HCT116 (cell line): ENCODE results near the gene FABP2. TPM values are rescaled to one million over a fixed set of nuclear protein-coding genes. Genes with fewer than 3 reads are reported as not detected.

Experiments
- ATAC-seq: fragments of 200-7000 bp; cut with Tn5 transposase; 2 replicates; pipeline ENCODE4 v1.9.1; 2020; ENCODE audit warnings: mild to moderate bottlenecking, moderate library complexity
- BruUV-seq: library from RNA; stranded (reverse); fragments of 400-500 nt; replicated peaks from 2 replicates; lab custom pipeline; 2021; lab: Mats Ljungman, UMichigan
- CTCF ChIA-PET: fragments of 300-600 bp; sonication (Branson Sonifier 250); formaldehyde crosslinking; loops from one replicate; lab custom pipeline; 2021; ENCODE audit warnings: antibody characterized with exemption; lab: Charles Lee
- POLR2A ChIA-PET: fragments of 300-600, 350-600 bp; sonication (Branson Sonifier 250); formaldehyde crosslinking; loops from one replicate; lab custom pipeline; 2021; ENCODE audit warnings: antibody characterized with exemption; lab: Charles Lee
- RAD21 ChIA-PET, 2 experiments: fragments of 300-600 bp; sonication (Branson Sonifier 250); formaldehyde crosslinking; loops; one replicate each; lab custom pipeline; 2023; ENCODE audit warnings: low total read pairs in 2 of 2; ENCODE audit not compliant: uncharacterized antibody in 2 of 2, unreplicated experiment in 2 of 2, low non-redundant PET in 1 of 2; lab: Charles Lee
- DNase-seq: peaks from one replicate; pipeline ENCODE4 v3.0.0-alpha.2; 2010; ENCODE audit warnings: low read depth, low spot score
- H2AFZ ChIP-seq: fragments of 200-600 bp; shearing (Covaris generic), sonication (generic); 2 replicates; pipeline ENCODE4 v1.6.1; 2017; ENCODE audit warnings: low read depth, mixed run types, mixed read lengths, antibody characterized with exemption, low read length; ENCODE audit not compliant: poor library complexity, severe bottlenecking
- H3K27ac ChIP-seq: 2 replicates; pipeline ENCODE4 v1.5.1; 2012; ENCODE audit warnings: low read depth, low read length
- H3K27me3 ChIP-seq: fragments of 200-600 bp; sonication (generic); 2 replicates; pipeline ENCODE4 v1.6.1; 2016; ENCODE audit warnings: mixed run types, low read length, mixed read lengths; ENCODE audit not compliant: insufficient read depth
- H3K36me3 ChIP-seq, 2 experiments: fragments of 200-500 bp in 1 of 2; fragments of 200-600 bp in 1 of 2; sonication (Bioruptor generic) in 1 of 2; sonication (generic) in 1 of 2; 2 replicates each; pipeline versions ENCODE4 v1.5.1 to v1.6.1; 2014 to 2016; ENCODE audit warnings: low read length in 2 of 2, inconsistent platforms in 1 of 2, mixed read lengths in 1 of 2, mixed run types in 1 of 2; ENCODE audit not compliant: insufficient read depth in 2 of 2, control insufficient read depth in 1 of 2
- H3K4me1 ChIP-seq, 2 experiments: fragments of 200-600 bp in 1 of 2; sonication (generic) in 1 of 2; 2 replicates each; pipeline versions ENCODE4 v1.5.1 to v1.6.1; 2012 to 2017; ENCODE audit warnings: low read length in 2 of 2, inconsistent platforms in 1 of 2, mild to moderate bottlenecking in 1 of 2, mixed read lengths in 1 of 2, mixed run types in 1 of 2, moderate library complexity in 1 of 2; ENCODE audit not compliant: insufficient read depth in 2 of 2, control insufficient read depth in 1 of 2
- H3K4me2 ChIP-seq: fragments of 200-600 bp; sonication (generic); 2 replicates; pipeline ENCODE4 v1.6.1; 2017; ENCODE audit warnings: mixed run types, low read length, mixed read lengths
- H3K4me3 ChIP-seq, 2 experiments: fragments of 200-600 bp in 1 of 2; sonication (generic) in 1 of 2; replicated peaks in 1 of 2; 2 replicates each; pipeline ENCODE4 v1.5.1; 2011 to 2016; ENCODE audit warnings: low read length in 2 of 2, control low read depth in 1 of 2, low read depth in 1 of 2, mild to moderate bottlenecking in 1 of 2, mixed read lengths in 1 of 2, mixed run types in 1 of 2
- H3K79me2 ChIP-seq: fragments of 200-600 bp; sonication (generic); 2 replicates; pipeline ENCODE4 v1.6.1; 2017; ENCODE audit warnings: mild to moderate bottlenecking, mixed run types, low read length, moderate library complexity, mixed read lengths; ENCODE audit not compliant: insufficient read depth
- H3K9ac ChIP-seq: fragments of 200-600 bp; sonication (generic); 2 replicates; pipeline ENCODE4 v1.6.1; 2016; ENCODE audit warnings: low read length, mixed read lengths
- H3K9me2 ChIP-seq: fragments of 200-600 bp; sonication (generic), shearing (Covaris generic); 2 replicates; pipeline ENCODE4 v1.6.1; 2017; ENCODE audit warnings: mixed run types, mild to moderate bottlenecking, moderate library complexity; ENCODE audit not compliant: insufficient read depth
- H3K9me3 ChIP-seq, 2 experiments: fragments of 200-500 bp in 1 of 2; fragments of 200-600 bp in 1 of 2; sonication (Bioruptor generic) in 1 of 2; sonication (generic) in 1 of 2; 2 replicates each; pipeline ENCODE4 v1.6.1; 2014 to 2017; ENCODE audit warnings: low read length in 2 of 2, mixed read lengths in 2 of 2, inconsistent platforms in 1 of 2, low read depth in 1 of 2, mild to moderate bottlenecking in 1 of 2, mixed run types in 1 of 2, moderate library complexity in 1 of 2; ENCODE audit not compliant: control insufficient read depth in 1 of 2, insufficient read depth in 1 of 2
- H4K20me1 ChIP-seq: fragments of 200-600 bp; sonication (generic), shearing (Covaris generic); 2 replicates; pipeline ENCODE4 v1.6.1; 2017; ENCODE audit warnings: mixed run types, mild to moderate bottlenecking, moderate library complexity; ENCODE audit not compliant: insufficient read depth
- CEBPB ChIP-seq: IDR thresholded peaks from 2 replicates; pipeline ENCODE4 v1.6.1; 2012; ENCODE audit warnings: low read depth
- EGR1 ChIP-seq: IDR thresholded peaks from 2 replicates; pipeline ENCODE4 v1.6.1; 2012; ENCODE audit warnings: low read depth
- EZH2 ChIP-seq: fragments of 200-600 bp; sonication (generic); IDR thresholded peaks from 2 replicates; pipeline ENCODE4 v1.6.1; 2017; ENCODE audit warnings: antibody characterized with exemption, mixed run types
- FOSL1 ChIP-seq: IDR thresholded peaks from 2 replicates; pipeline ENCODE4 v1.6.1; 2012; ENCODE audit warnings: low read depth
- MAX ChIP-seq: IDR thresholded peaks from 2 replicates; pipeline ENCODE4 v1.6.1; 2012
- RAD21 ChIP-seq: IDR thresholded peaks from 2 replicates; pipeline ENCODE4 v1.6.1; 2012; ENCODE audit warnings: low read depth, mild to moderate bottlenecking
- ZBTB33 ChIP-seq: IDR thresholded peaks from 2 replicates; pipeline ENCODE4 v1.6.1; 2011; ENCODE audit warnings: mild to moderate bottlenecking, low read length, moderate library complexity; ENCODE audit not compliant: insufficient replicate concordance; ENCODE audit errors: extremely low read depth
- ZFX ChIP-seq: fragments of 450-650 bp; IDR thresholded peaks from 2 replicates; pipeline ENCODE4 v1.6.1; 2017
- intact Hi-C: fragments of 100-400 bp; cut with micrococcal nuclease; formaldehyde crosslinking; loops from 2 replicates; pipeline ENCODE4 v1.10.0; 2022
- total RNA-seq: library from RNA; stranded (reverse); gene quantifications from one replicate; pipeline ENCODE4 v1.2.1, GENCODE V29; 2021; ENCODE audit not compliant: unreplicated experiment
- TF ChIP-seq, protein P1 (sequence below), 3 experiments: fragments of 200-600 bp in 1 of 3; sonication (generic) in 1 of 3; IDR thresholded peaks in 2 of 3; conservative IDR thresholded peaks in 1 of 3; 2 replicates each; pipeline ENCODE4 v1.5.1; 2012 to 2017; ENCODE audit warnings: low read depth in 2 of 3, low read length in 2 of 3, antibody characterized with exemption in 1 of 3, borderline replicate concordance in 1 of 3, control low read depth in 1 of 3, mild to moderate bottlenecking in 1 of 3, mixed read lengths in 1 of 3, mixed run types in 1 of 3, moderate library complexity in 1 of 3; ENCODE audit not compliant: insufficient read depth in 1 of 3

The FABP2 gene
- total RNA-seq, 1 experiment from 2014 or later, result not detected

DNA sequence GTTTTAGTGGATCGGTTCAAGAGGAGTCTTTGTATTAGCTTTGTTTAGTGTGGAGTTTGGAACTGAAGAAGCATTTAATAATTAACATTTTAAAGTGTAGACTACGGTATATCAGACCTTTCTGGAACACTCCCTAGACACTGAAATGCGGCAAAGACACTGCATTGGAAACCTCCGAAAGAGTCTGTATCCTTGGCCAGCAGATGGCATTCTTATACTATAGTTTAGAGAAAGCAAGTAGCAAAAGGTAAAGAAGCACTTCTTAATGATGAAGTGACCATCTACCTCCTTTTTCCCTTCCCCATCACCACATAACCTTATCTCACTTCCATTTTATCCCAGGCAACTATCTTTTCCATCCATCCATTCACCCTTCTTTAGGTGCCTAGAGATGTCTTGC, 7.6 kb downstream of the FABP2 start:
- Histone ChIP-seq H3K9me3 (no peaks in the 10 kb centered on the region), H3K79me2 (no peaks in the 10 kb centered on the region), H2AFZ (no peak overlapping the region), H3K27me3 (no peaks in the 10 kb centered on the region), H3K4me2 (no peak overlapping the region), H3K9me2 (no peaks in the 10 kb centered on the region), H3K9ac (no peak overlapping the region)
- no peak for DNase-seq
- intact Hi-C loops, result loop anchor here (1.0 to 5.0 kb wide), 3 partner anchors 313 to 736 kb away; no protein-coding TSS in a partner anchor
- BruUV-seq, result no TSS peak
- peak; percentile 75 for ATAC-seq
- ChIA-PET POLR2A (no interaction called here), RAD21 (no interaction called here)
- TF ChIP-seq CEBPB (no peak), RAD21 (peak; percentile 70)
- TF ChIP-seq, protein P1, sequence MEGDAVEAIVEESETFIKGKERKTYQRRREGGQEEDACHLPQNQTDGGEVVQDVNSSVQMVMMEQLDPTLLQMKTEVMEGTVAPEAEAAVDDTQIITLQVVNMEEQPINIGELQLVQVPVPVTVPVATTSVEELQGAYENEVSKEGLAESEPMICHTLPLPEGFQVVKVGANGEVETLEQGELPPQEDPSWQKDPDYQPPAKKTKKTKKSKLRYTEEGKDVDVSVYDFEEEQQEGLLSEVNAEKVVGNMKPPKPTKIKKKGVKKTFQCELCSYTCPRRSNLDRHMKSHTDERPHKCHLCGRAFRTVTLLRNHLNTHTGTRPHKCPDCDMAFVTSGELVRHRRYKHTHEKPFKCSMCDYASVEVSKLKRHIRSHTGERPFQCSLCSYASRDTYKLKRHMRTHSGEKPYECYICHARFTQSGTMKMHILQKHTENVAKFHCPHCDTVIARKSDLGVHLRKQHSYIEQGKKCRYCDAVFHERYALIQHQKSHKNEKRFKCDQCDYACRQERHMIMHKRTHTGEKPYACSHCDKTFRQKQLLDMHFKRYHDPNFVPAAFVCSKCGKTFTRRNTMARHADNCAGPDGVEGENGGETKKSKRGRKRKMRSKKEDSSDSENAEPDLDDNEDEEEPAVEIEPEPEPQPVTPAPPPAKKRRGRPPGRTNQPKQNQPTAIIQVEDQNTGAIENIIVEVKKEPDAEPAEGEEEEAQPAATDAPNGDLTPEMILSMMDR (IDR thresholded peaks at IDR 0.05 in 2 of 3, conservative IDR thresholded peaks at IDR 0.05 in 1 of 3; ENCODE audit: borderline replicate concordance in 1 of 3, insufficient read depth in 1 of 3, low read depth in 2 of 3, low read length in 2 of 3), result peak; percentile 29 to 47 (median 42); a peak in 4 of 6 replicates
- TF ChIP-seq, all 23 proteins: peak for 2
- H3K36me3 ChIP-seq, result no peaks in the 10 kb centered on the region
- H3K4me1 ChIP-seq, result no peaks in the 10 kb centered on the region
- H3K4me3 ChIP-seq, result no peak overlapping the region
- H4K20me1 ChIP-seq, result no peaks in the 10 kb centered on the region
- CTCF ChIA-PET, result no interaction called here
- H3K27ac ChIP-seq, result no peak overlapping the region

DNA sequence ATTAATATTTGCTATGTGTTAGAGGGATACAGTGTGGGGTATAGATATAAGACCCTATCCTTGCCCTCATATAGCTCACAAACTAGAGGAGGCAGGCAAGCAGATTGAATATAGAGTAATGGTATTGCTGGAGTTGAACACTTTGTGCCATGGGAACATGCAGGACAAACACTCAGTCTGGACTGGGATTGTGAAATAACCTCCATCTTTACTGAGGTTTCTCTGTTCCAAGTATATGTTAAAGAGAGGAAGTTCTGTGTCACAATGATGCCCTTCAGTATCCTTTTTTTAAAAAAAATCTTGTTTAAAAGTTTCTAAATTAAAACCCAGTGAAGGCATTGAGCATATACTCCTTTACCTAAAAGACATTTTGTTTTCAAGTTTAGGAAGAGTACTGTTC, 8.7 kb downstream of the FABP2 start:
- intact Hi-C loops, result loop anchor here (5.0 kb wide), 1 partner anchor 474 kb away; no protein-coding TSS in a partner anchor
- TF ChIP-seq EGR1, result no peak
- TF ChIP-seq ZBTB33, result no peak
- no peak for TF ChIP-seq FOSL1
- TF ChIP-seq EZH2, result no peak
- TF ChIP-seq MAX, result no peak
- TF ChIP-seq RAD21, result no peak
- no peak for TF ChIP-seq ZFX
- TF ChIP-seq, all 23 proteins: peak for 0
- Histone ChIP-seq H3K27ac (no peak overlapping the region), H3K9me3 (no peaks in the 10 kb centered on the region), H3K9ac (no peak overlapping the region), H3K79me2 (no peaks in the 10 kb centered on the region), H3K27me3 (no peaks in the 10 kb centered on the region), H3K36me3 (no peaks in the 10 kb centered on the region), H2AFZ (no peak overlapping the region), H3K4me3 (no peak overlapping the region), H3K9me2 (no peaks in the 10 kb centered on the region), H3K4me1 (no peaks in the 10 kb centered on the region), H4K20me1 (no peaks in the 10 kb centered on the region), H3K4me2 (no peak overlapping the region)
- no TSS peak for BruUV-seq
- DNase-seq (no peak), ATAC-seq (no peak)
- ChIA-PET RAD21 (no interaction called here), POLR2A (no interaction called here), CTCF (no interaction called here)
